Stimulated activated CD8-positive, alpha-beta memory T cell treated with anti-CD3 and anti-CD28 coated beads, Interleukin-7, amount 100 ng/mL, for 48 hours (primary cell): ENCODE measurements around the gene OR2S2.
A peak's percentile ranks its signal among the peaks of the same experiment; 100 is the strongest.
"Not testable (repeated sequence)": the region's sequence is repeated elsewhere in the genome, so short reads cannot be mapped to it uniquely, and the experiment has no call there.

ENCODE experiments used
- DNase-seq, 2 donors: peaks; one replicate each; pipeline ENCODE4 v3.0.0-alpha.2; 2020; ENCODE audit warnings: low read depth in 1 of 2; ENCODE audit errors: extremely low read depth in 1 of 2

OR2S2 gene

DNA sequence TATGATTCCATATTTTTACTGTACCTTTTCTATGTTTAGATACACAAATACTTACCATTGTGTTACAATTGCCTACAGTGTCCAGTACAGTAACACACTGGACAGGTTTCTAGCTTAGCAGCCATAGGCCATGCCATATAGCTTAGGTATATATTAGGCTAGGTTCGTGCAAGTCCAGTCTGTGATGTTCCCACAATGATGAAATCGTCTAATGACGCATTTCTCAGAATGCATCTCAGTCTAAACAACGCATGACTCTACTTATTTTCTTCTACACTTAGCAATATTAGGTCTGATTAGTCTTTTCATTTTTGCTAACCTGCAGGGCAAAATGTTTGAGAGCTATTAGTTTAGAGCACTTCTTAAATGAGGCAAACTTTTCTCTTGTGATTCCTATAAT, 22.7 kb downstream of the OR2S2 start:
- DNase-seq = no peak

DNA sequence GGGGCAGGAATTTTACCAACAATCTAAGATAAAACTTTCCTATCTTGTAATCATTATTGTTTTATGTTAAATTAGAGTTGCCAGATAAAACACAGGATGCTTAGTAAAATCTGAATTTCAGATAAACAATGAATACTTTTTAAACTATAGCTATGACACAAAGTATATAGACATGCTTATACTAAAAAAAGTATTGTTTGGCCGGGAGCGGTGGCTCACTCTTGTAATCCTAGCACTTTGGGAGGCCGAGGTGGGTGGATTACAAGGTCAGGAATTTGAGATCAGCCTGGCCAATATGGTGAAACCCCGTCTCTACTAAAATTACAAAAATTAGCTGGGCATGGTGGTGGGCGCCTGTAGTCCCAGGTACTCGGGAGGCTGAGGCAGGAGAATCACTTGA, 23.9 kb downstream of the OR2S2 start:
- DNase-seq = not testable (repeated sequence)

DNA sequence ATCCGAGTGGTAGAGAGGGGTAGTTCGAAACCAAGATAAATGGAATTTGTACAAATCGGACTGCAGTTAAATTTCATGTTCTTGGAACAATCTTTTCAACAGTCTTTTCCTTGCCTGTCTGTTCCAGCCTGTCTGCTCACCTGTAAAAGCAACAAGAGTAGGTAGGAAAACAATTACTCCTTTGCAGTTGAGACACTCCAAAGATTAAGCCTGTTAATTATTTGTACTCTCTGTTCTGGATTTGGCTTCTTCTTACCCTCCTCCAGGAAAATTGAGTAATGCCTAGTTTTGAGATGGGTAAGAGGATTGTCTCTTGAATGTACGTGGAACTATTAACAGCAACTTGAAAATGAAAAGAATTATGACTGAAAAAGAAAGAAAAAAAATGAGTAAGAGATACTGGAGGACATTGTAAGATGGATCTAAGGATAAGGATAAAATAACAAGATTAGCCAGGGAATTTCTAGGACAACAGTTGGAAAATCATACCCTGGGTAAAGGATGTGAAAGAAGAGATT, 24.3 kb downstream of the OR2S2 start:
- no peak for DNase-seq

DNA sequence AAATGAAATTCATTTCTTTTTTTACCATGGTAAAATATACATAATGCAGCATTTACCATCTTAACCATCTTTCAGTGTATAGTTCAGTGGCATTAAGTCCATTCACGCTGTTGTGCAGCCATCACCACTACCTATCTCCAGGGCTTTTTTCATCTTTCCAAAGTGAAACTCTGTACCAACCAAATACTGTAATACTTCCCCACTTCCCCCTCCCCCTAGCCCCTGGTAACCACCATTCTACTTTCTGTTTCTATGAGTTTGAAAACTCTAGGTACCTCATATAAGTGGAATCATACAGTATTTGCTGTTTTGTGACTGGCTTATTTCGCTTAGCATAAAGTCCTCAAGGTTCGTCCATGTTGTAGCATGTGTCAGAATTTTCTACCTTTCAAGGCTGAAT, 25.2 kb downstream of the OR2S2 start:
- no peak for DNase-seq

GRCh38 chr9:35930989-35931388, 27.0 kb downstream of the OR2S2 start:
- DNase-seq = no peak

DNA sequence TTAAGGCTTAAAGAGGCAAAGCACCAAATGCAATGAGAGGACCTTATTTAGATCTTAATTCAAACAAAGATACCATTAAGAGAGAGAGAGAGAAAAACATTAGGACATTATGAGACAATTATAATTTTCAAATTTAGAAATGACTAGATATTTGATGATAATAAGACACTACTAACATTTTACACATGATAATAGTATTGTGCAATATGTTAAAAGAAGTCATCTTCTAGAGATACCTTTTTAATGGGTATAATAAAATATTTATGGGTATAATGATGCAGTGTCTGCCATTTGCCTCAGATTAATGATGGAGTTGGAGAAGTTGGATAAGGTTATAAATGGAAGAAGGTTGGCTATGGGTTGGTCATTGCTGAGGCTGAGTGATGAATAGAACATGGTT, 27.4 kb downstream of the OR2S2 start:
- no peak for DNase-seq

DNA sequence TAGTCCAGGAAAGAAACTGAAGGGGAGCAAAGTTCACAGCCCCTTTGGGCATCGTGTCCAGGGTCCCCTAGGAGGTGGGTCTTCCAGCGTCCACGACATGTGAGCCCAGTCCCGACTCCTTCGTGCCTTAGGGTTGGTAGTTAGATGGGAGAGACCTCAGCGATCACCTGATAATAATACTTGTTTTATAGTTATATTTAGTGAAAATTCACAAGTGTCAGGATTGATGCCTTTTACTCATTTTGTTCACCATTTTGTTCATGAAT, 28.6 kb downstream of the OR2S2 start:
- no peak for DNase-seq

DNA sequence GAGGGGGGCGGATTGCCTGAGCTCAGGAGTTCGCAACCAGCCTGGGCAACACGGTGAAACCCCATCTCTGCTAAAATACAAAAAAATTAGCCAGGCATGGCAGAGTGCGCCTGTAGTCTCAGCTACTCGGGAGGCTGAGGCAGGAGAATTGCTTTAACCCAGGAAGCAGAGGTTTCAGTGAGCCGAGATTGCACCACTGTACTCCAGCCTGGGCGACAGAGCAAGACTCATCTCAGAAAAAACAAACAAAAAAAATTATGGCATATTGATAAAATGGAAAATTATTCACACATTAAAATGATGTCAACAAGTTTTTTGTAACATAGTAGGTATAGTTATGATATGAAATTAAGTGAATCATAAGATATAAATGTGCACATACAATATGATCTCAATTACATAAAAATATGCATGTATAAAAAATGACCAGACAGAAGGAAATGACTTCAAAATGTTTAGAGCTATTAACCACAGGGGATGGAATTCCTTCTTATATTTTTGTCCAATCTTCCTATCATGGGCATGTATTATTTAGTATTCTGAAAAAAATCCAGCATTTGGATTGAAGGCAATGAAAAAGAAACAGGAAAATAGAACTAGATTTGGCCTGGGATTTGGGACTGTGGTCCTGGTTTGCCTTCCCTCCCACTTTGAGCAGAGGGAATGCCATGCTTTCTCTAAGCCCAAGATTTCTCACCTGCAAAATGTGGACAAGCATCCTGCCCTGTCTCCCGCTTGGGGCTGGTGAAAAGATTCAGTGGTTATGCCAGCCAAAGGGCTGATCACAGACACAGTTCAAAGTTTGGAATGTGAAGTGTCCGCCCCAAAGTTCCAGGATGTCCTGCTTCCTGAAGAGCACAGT, 29.1 kb downstream of the OR2S2 start:
- no peak for DNase-seq

DNA sequence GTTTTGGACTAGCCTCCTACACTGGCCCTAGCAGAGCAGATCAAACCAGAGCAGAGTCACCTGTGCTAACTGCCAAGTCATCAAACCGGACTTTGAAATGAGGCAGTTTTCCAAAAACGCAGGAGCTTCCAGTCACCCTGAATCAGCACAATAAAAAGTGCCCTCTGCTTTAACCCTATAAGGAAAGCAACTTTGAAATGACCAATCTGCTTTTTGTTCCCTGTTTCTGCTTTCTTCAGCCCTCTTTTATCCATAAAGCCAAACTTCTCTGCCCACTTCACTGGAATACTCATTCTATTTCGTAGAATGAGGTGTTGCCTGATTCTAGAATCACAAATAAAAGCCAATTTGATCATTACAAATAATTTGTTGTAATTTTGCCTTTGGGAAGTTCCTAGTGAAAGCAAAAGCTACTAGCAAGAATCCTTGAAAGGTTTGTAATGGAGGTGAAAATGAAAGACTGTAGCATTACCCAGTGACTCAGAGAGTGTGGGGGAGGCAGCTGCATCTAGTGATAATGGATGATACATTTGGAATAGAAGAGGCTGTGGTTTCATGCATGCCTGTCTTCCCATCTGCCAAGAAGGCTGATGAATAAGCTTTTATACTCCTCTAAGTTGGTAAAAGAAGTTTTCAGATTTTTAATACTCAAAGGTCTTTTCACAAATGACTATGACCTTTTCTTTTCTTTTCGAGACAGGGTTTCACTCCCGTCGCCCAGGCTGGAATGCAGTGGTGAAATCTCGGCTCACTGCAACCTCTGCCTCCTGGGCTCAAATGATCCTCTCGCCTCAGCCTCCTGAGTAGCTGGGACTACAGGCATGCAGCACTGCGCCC, 33.8 kb downstream of the OR2S2 start:
- DNase-seq = peak in 1 of 2 donors; percentile 42

DNA sequence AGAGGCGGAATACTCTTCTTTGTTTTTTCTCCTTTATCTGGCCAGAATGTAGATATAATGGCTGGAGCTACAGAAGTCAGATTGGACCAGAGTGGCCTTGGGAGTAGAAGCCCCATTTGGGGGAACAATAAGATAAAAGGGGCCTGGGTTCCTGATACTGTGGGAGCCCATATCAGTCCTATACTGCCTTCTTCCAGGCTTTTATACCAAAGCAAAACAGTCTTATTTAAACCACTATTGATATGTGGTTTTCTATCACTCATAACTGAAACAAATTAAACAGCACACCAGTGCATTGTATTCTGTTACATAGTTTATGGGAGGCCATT, 34.4 kb downstream of the OR2S2 start:
- no peak for DNase-seq

GRCh38 chr9:35920051-35920620, 37.8 kb downstream of the OR2S2 start:
- DNase-seq = no peak

DNA sequence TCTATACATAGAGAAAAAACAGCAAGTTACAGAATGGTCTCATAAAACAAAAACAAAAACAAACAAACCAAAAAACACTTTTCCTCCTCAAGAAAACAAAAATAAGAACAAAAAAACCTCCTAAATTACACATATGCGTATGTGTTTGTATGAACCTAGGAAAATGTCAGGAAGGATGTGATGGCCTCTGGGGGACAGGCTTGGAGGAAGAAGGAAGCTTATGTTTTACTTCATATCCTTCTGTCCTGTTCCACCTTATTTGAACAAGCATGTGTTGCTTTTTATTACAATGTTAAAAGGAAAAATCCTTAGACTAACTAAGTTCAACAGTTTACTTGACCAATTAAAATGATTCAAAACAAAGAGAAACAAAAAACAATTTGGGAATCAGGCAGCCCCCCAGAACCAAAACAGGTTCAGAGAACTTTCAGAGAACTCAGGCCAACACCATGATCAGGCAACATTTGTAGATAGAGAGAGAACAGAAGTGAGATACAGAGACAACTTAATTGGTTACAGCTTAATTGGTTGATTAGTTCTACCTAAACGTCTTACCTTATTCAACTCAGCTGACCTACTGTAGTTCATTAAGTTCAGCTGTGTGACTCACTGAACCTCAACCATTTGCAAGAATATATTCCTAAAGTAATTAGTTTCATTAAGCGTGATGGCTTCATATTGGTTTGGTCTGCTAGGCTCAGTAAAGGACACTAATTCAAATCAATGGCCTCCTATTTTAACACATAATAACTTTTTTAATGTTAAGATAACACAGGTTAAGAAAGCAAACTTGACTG, 38.5 kb downstream of the OR2S2 start:
- DNase-seq = no peak

- no peak for DNase-seq
Measured at GRCh38 chr9:35918780-35919179, 39.2 kb downstream of the OR2S2 start.

DNA sequence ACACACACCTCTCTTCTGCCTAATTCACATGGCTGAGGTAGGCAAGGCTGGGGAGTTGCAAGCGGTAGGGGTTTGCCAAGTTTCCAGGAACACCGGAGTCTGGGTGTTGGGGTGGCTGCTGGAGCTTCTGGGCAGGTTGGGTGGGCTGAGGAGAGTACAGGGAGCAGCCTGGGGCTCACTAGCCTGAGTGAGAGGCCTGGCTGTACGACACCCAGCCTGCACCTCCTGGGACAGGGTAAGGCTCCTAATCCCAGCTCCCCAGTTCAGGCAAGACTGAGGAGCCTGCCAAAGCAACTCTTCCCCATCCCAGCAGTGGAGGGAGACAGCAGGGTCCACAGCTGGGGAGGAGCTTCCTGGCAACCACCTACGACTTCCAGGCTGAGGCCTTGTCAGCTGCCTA, 40.7 kb downstream of the OR2S2 start:
- DNase-seq = no peak

GRCh38 chr9:35915681-35916294, 42.2 kb downstream of the OR2S2 start:
- DNase-seq = no peak

DNA sequence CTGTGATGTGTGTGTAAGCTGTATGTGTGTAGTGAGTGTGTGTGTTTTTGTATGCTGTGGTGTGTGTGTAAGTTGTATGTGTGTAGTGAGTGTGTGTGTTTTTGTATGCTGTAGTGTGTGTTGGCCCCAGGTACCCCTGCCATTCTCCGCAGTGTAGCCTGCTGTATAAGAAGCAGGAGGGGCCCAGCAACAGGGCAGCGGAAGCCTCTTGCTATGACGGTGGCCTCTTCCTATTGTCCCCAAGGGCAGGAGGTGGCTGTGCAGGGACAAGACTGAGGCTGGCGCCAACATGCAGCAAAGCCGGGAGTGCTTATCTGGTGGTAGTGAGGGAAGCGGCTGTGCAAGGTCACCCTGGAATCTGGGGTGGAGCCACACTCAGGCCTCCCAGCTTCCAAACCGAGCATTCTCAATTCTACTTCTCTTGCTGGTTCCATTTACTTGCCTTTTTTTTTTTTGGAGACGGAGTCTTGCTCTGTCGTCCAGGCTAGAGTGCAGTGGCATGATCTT, 43.6 kb downstream of the OR2S2 start:
- DNase-seq = no peak

DNA sequence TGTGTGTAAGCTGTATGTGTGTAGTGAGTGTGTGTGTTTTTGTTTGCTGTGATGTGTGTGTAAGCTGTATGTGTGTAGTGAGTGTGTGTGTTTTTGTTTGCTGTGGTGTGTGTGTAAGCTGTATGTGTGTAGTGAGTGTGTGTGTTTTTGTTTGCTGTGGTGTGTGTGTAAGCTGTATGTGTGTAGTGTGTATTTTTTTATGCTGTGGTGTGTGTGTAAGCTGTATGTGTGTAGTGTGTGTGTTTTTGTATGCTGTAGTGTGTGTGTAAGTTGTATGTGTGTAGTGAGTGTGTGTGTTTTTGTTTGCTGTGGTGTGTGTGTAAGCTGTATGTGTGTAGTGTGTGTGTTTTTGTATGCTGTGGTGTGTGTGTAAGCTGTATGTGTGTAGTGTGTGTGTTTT, 44.5 kb downstream of the OR2S2 start:
- not testable (repeated sequence) for DNase-seq

DNA sequence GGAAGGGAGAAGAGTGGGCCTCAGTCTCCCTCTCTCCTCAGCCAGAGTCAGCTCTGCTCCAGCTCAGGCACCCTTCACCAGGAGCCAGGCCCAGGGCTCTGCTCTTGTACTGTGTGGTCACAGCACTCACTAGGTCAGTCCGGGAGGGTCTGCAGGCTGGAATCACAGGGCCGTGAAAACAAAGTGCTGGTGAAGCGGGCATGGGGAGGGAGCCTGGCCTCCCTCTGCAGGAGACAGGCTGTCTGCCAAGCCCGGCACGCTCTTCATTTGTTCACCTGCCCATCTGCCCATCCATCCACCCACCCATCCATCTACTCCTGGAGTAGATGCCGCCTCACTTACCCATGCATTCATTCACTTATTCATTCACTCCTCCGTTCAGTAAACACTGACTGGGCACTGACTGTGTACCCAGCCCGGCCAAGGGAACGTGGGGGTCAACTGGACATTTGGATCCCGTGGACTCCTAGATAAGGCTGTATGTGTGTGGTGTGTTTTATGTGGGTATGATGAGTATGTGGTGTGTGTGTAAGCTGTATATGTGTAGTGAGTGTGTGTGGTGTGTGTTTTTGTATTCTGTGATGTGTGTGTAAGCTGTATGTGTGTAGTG, 45.1 kb downstream of the OR2S2 start:
- no peak for DNase-seq

DNA sequence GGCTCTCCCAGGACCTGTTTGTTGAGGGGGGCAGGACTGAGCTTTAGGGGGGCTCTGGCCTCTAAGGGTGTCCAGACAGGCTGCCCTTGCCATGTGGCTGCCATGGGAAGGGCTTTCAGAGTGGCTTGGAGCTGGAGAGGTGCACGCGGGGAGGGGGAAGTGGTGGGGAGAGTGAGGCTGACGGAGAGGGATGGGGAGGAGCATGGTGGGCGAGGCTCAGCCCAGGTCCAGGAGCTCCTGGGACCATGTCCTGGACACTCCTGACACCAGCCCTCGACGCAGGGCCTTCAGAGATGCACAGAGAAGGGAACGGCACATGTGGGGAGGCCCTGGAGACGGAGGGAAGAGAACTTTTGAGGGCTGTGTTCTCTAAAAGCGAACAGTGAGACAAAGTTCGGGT, 46.3 kb downstream of the OR2S2 start:
- no peak for DNase-seq
